ENCODE data around the gene CKAP2L. TPM values are rescaled to one million over a fixed set of nuclear protein-coding genes. Genes with fewer than 3 reads are reported as not detected.
"Not testable (repeated sequence)": the region's sequence is repeated elsewhere in the genome, so short reads cannot be mapped to it uniquely, and the experiment has no call there.

CKAP2L gene
- total and polyA plus RNA-seq, 9 of the 15 experiments (the other 6 are each of a cell fraction or from before 2014, with no cell fraction given) = 10.4 to 21.9 (median 14.2) TPM

DNA sequence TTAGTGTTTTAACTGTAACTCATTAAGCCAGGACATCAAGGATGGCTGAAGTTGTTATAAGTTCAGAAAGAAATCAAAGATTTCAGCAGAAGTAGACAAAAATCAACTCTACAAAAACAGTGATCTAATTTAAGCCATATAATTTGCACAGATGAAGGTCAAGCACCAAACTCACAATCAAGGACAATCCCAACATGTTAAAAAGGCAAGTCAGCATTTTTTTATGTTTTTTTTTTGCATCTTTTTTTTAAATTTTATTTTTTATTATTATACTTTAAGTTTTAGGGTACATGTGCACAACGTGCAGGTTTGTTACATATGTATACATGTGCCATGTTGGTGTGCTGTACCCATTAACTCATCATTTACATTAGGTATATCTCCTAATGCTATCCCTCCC lies 48.3 kb downstream of the CKAP2L start:
- H4K20me1 ChIP-seq (replicated peaks; ENCODE audit: control insufficient read depth, insufficient read depth, low read length); ATAC-seq; intact Hi-C loops (cut with micrococcal nuclease); DNase-seq (ENCODE audit: extremely low read depth in 1 of 4, low spot score in 3 of 4); H3K4me2 ChIP-seq (ENCODE audit: insufficient read depth, low read length); CTCF ChIA-PET (ENCODE audit: low intra/inter-chr PET ratio); H3K9ac ChIP-seq (ENCODE audit: insufficient read depth in 1 of 2, low read depth in 2 of 2, low read length in 2 of 2); POLR2A ChIA-PET; H3K27ac ChIP-seq (ENCODE audit: extremely low read depth, low read depth, low read length); BruUV-seq (replicated peaks); H3K36me3 ChIP-seq (ENCODE audit: control insufficient read depth, insufficient read depth, low read length); H3K4me3 ChIP-seq; H3K9me3 ChIP-seq (replicated peaks; ENCODE audit: control insufficient read depth, insufficient read depth, low read depth, low read length); H3K27me3 ChIP-seq (ENCODE audit: control insufficient read depth in 2 of 2, insufficient read depth in 2 of 2, low read length in 2 of 2); H2AFZ ChIP-seq (ENCODE audit: low read depth, low read length); H3K9me1 ChIP-seq (ENCODE audit: control insufficient read depth, insufficient read depth, low read length); FAIRE-seq; in situ Hi-C loops (cut with MboI); H3K79me2 ChIP-seq (ENCODE audit: control insufficient read depth, insufficient read depth, low read length): not testable (repeated sequence)
- peaks cover 23 to 29% of the 10 kb centered on the region in 2 experiments for H3K4me1 ChIP-seq (replicated peaks in 1 of 2; ENCODE audit: control insufficient read depth in 2 of 2, insufficient read depth in 2 of 2, low read length in 2 of 2)
- TF ChIP-seq MAFG (tag; conservative IDR thresholded peaks at IDR 0.05) (peak; percentile 88), MAFF (IDR thresholded peaks at IDR 0.05; ENCODE audit: low read length) (peak; percentile 89), ZNF316 (IDR thresholded peaks at IDR 0.05) (peak; percentile 96), C11orf30 (IDR thresholded peaks at IDR 0.05; ENCODE audit: low read depth) (peak; percentile 89), MAFK (IDR thresholded peaks at IDR 0.05; ENCODE audit: low read length) (peak; percentile 85)
- whole genome bisulfite sequencing (ENCODE audit: insufficient coverage, low coverage, missing lambda C conversion rate) = no CpG with 5 or more reads among the region's 1 CpG

DNA sequence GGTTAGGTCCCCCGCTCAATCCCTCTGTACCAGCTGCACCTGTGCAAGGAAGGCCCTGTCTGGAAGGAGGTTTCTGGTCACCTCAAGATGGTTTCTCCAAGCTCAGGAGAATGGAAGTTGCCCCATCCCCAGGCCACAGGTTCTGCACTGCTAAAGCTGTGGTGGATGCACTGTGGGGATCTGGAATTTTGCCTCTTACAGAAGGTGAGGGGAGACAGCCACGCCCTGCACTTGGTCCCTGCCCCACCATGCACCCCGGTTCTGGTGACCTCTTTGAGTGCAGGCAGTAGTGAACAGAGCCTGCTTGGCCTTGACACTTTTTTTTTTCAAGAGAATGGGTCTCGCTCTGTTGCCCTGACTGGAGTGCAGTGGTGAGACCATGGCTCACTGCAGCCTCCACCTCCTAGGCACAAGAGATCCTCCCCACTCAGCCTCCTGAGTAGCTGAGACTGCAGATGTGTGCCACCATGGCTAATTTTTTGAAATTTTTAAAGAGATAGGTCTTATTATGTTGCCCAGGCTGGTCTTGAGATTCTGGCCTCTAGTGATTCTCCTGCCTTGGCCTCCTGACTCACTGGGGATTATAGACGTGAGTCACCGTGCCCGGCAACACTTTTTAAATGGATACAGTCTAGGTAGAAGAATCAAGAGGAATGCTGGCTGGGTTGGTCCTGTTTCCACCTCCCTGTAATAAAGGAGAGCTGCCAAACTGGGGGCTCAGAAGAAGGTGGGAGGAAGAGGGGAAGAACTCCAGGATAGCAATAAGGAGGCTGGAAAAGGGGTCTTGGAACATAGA lies 49.4 kb downstream of the CKAP2L start:
- Histone ChIP-seq H3K4me3 (no peak overlapping the region), H3K79me2 (ENCODE audit: control insufficient read depth, insufficient read depth, low read length) (no peaks in the 10 kb centered on the region), H3K9ac (ENCODE audit: insufficient read depth in 1 of 2, low read depth in 2 of 2, low read length in 2 of 2) (no peak overlapping the region; a peak in 1 of 4 replicates), H3K4me2 (ENCODE audit: insufficient read depth, low read length) (no peak overlapping the region), H4K20me1 (replicated peaks; ENCODE audit: control insufficient read depth, insufficient read depth, low read length) (no peaks in the 10 kb centered on the region), H3K9me3 (replicated peaks; ENCODE audit: control insufficient read depth, insufficient read depth, low read depth, low read length) (peaks cover 1% of the 10 kb centered on the region; the same call in 1 of the 2 replicates), H3K4me1 (replicated peaks in 1 of 2; ENCODE audit: control insufficient read depth in 2 of 2, insufficient read depth in 2 of 2, low read length in 2 of 2) (peaks cover 22 to 25% of the 10 kb centered on the region in 2 experiments), H3K9me1 (ENCODE audit: control insufficient read depth, insufficient read depth, low read length) (no peaks in the 10 kb centered on the region), H3K27ac (ENCODE audit: extremely low read depth, low read depth, low read length) (no peak overlapping the region), H3K36me3 (ENCODE audit: control insufficient read depth, insufficient read depth, low read length) (no peaks in the 10 kb centered on the region), H2AFZ (ENCODE audit: low read depth, low read length) (no peak overlapping the region), H3K27me3 (ENCODE audit: control insufficient read depth in 2 of 2, insufficient read depth in 2 of 2, low read length in 2 of 2) (no peaks in the 10 kb centered on the region)
- in situ Hi-C loops (cut with MboI) (no loop called here), intact Hi-C loops (cut with micrococcal nuclease) (no loop called here)
- 62% methylated on average over 7 of the region's 7 CpGs for WGBS (ENCODE audit: insufficient coverage, low coverage, missing lambda C conversion rate)
- FAIRE-seq (no peak), ATAC-seq (no peak), DNase-seq (ENCODE audit: extremely low read depth in 1 of 4, low spot score in 3 of 4) (no peak)
- POLR2A ChIA-PET = no interaction called here
- CTCF ChIA-PET (ENCODE audit: low intra/inter-chr PET ratio) = no interaction called here
- no TSS peak for BruUV-seq (replicated peaks)
- TF ChIP-seq SMC3 (conservative IDR thresholded peaks at IDR 0.05; ENCODE audit: insufficient read depth, low read depth, low read length) (no peak), SMARCA5 (IDR thresholded peaks at IDR 0.05) (no peak), FOSL1 (tag; conservative IDR thresholded peaks at IDR 0.05) (peak; percentile 76), RCOR1 (IDR thresholded peaks at IDR 0.05; ENCODE audit: borderline replicate concordance in 1 of 2, low read depth in 2 of 2, low read length in 2 of 2) (no peak), ZSCAN29 (IDR thresholded peaks at IDR 0.05) (no peak), CBX3 (IDR thresholded peaks at IDR 0.05; ENCODE audit: borderline replicate concordance in 1 of 2, low read length in 2 of 2) (0 out of 3 replicates have a peak, but pooled peaks of 1 of the 2 experiments have one; percentile 18), SAFB (IDR thresholded peaks at IDR 0.05; ENCODE audit: borderline replicate concordance, low read depth, low read length) (no peak), ZSCAN32 (CRISPR knock-in tag; IDR thresholded peaks at IDR 0.05) (no peak), ZFP1 (CRISPR knock-in tag; IDR thresholded peaks at IDR 0.05) (no peak)
- TF ChIP-seq, protein P1, sequence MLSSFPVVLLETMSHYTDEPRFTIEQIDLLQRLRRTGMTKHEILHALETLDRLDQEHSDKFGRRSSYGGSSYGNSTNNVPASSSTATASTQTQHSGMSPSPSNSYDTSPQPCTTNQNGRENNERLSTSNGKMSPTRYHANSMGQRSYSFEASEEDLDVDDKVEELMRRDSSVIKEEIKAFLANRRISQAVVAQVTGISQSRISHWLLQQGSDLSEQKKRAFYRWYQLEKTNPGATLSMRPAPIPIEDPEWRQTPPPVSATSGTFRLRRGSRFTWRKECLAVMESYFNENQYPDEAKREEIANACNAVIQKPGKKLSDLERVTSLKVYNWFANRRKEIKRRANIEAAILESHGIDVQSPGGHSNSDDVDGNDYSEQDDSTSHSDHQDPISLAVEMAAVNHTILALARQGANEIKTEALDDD (IDR thresholded peaks at IDR 0.05) = no peak
- TF ChIP-seq, protein P2, sequence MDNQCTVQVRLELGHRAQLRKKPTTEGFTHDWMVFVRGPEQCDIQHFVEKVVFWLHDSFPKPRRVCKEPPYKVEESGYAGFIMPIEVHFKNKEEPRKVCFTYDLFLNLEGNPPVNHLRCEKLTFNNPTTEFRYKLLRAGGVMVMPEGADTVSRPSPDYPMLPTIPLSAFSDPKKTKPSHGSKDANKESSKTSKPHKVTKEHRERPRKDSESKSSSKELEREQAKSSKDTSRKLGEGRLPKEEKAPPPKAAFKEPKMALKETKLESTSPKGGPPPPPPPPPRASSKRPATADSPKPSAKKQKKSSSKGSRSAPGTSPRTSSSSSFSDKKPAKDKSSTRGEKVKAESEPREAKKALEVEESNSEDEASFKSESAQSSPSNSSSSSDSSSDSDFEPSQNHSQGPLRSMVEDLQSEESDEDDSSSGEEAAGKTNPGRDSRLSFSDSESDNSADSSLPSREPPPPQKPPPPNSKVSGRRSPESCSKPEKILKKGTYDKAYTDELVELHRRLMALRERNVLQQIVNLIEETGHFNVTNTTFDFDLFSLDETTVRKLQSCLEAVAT (IDR thresholded peaks at IDR 0.05) = no peak
